Natural killer cell (primary cell): ENCODE measurements around the gene TPP1. TPM values are rescaled to one million over a fixed set of nuclear protein-coding genes. Genes with fewer than 3 reads are reported as not detected.

Experiments used
- ATAC-seq, 3 donors: fragments of 150-1000 bp in 2 of 3; fragments of 200-7000 bp in 1 of 3; cut with Tn5 transposase; 1 replicate in 1 of 3; 2 replicates in 2 of 3; pipeline ENCODE4 v1.10.0; 2021; ENCODE audit warnings: mild to moderate bottlenecking in 2 of 3, moderate library complexity in 2 of 3
- DNase-seq, 2 donors: peaks; one replicate each; pipeline versions ENCODE4 v3.0.0 to v3.0.0-alpha.2; 2013 to 2021; ENCODE audit warnings: mixed read lengths in 1 of 2
- H3K27ac ChIP-seq: one replicate; pipeline ENCODE4 v1.5.1; 2013; ENCODE audit warnings: mild to moderate bottlenecking, low read length
- H3K27me3 ChIP-seq: one replicate; pipeline ENCODE4 v1.6.1; 2013; ENCODE audit warnings: low read length; ENCODE audit not compliant: control insufficient read depth, insufficient read depth
- H3K36me3 ChIP-seq: one replicate; pipeline ENCODE4 v1.6.1; 2013; ENCODE audit warnings: low read length; ENCODE audit not compliant: control insufficient read depth, insufficient read depth
- H3K4me1 ChIP-seq: one replicate; pipeline ENCODE4 v1.6.1; 2013; ENCODE audit warnings: low read length; ENCODE audit not compliant: control insufficient read depth, insufficient read depth
- H3K4me3 ChIP-seq: one replicate; pipeline ENCODE4 v1.5.1; 2013; ENCODE audit warnings: low read length
- H3K9me3 ChIP-seq: one replicate; pipeline ENCODE4 v1.6.1; 2013; ENCODE audit warnings: low read length; ENCODE audit not compliant: control insufficient read depth, insufficient read depth
- H3K27ac Mint-ChIP-seq, 2 donors: one replicate each; pipeline ENCODE4 v1.8.0; 2022; ENCODE audit warnings: mild to moderate bottlenecking in 2 of 2, mixed read lengths in 2 of 2, moderate library complexity in 1 of 2
- H3K27me3 Mint-ChIP-seq, 2 donors: one replicate each; pipeline ENCODE4 v1.8.0; 2022; ENCODE audit warnings: low read depth in 2 of 2, mixed read lengths in 2 of 2
- H3K36me3 Mint-ChIP-seq: one replicate; pipeline ENCODE4 v1.8.0; 2022; ENCODE audit warnings: mixed read lengths
- H3K4me1 Mint-ChIP-seq, 2 donors: one replicate each; pipeline ENCODE4 v1.8.0; 2022; ENCODE audit warnings: mixed read lengths in 2 of 2
- H3K4me3 Mint-ChIP-seq: one replicate; pipeline ENCODE4 v1.8.0; 2022; ENCODE audit warnings: mild to moderate bottlenecking, moderate library complexity, mixed read lengths
- H3K9me3 Mint-ChIP-seq, 2 donors: one replicate each; pipeline ENCODE4 v1.8.0; 2022; ENCODE audit warnings: mixed read lengths in 2 of 2
- WGBS: methylation state at CpG from one replicate; pipeline ENCODE4 v1.1.7; 2013; ENCODE audit warnings: missing lambda C conversion rate; ENCODE audit not compliant: insufficient coverage; 5-methylcytosine and 5-hydroxymethylcytosine counted together
- intact Hi-C: fragments of 100-400 bp; cut with micrococcal nuclease; formaldehyde crosslinking; loops from one replicate; pipeline ENCODE4 v1.14.2; 2022
- total RNA-seq, 4 donors: library from RNA; stranded (reverse); fragments of 120-200 nt in 1 of 4; gene quantifications; one replicate each; pipeline versions ENCODE4 v1.2.3 to v1.2.4, GENCODE V29; 2013 to 2022
- TF ChIP-seq, protein P1 (sequence below): fragments of 200-600 bp; IDR thresholded peaks from one replicate; pipeline ENCODE4 v1.8.0; 2022; ENCODE audit warnings: antibody characterized with exemption

TPP1 gene
- total RNA-seq, 3 donors from 2014 or later (not counting 1 experiment from before 2014, with no cell fraction given): 123 to 135 (median 131) TPM

DNA sequence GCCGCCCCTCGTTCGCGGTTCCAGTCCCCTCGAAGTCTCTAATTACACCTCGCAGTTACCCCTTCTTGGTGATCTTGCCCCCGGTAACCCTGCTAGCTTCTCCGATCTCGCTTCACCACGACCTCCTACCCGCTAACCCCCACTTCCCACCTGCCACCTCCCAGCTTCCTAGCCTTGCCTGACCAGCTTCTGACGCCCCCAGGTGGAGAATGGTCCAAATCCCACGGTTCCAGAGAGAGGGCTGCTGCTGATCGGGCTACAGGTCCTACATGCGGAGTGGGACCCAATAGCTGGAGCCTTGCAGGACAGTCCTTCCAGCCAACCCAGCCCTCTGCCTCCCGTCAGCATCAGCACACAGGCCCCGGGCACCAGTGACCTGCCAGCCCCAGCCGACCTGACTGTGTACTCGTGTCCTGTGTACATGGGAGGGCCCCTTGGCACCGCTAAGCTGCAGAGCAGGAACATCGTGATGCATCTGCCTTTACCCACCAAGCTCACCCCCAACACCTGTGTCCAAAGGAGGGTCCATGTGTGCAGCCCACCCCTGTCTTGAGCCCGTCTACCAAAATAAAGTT lies 47.7 kb downstream of the TPP1 start:
- no peak overlapping the region for H3K27ac Mint-ChIP-seq
- ATAC-seq: no peak
- TF ChIP-seq, protein P1, sequence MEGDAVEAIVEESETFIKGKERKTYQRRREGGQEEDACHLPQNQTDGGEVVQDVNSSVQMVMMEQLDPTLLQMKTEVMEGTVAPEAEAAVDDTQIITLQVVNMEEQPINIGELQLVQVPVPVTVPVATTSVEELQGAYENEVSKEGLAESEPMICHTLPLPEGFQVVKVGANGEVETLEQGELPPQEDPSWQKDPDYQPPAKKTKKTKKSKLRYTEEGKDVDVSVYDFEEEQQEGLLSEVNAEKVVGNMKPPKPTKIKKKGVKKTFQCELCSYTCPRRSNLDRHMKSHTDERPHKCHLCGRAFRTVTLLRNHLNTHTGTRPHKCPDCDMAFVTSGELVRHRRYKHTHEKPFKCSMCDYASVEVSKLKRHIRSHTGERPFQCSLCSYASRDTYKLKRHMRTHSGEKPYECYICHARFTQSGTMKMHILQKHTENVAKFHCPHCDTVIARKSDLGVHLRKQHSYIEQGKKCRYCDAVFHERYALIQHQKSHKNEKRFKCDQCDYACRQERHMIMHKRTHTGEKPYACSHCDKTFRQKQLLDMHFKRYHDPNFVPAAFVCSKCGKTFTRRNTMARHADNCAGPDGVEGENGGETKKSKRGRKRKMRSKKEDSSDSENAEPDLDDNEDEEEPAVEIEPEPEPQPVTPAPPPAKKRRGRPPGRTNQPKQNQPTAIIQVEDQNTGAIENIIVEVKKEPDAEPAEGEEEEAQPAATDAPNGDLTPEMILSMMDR: no peak
- H3K4me1 Mint-ChIP-seq: peaks cover 0 to 7% of the 10 kb centered on the region in 2 donors
- 93% methylated on average over 22 of the region's 22 CpGs for WGBS
- H3K27me3 ChIP-seq: no peaks in the 10 kb centered on the region
- no peaks in the 10 kb centered on the region for H3K27me3 Mint-ChIP-seq
- intact Hi-C loops: no loop called here
- no peak overlapping the region for H3K4me3 ChIP-seq
- no peak overlapping the region for H3K4me3 Mint-ChIP-seq
- no peaks in the 10 kb centered on the region for H3K9me3 ChIP-seq
- H3K36me3 Mint-ChIP-seq: no peaks in the 10 kb centered on the region
- H3K4me1 ChIP-seq: no peaks in the 10 kb centered on the region
- no peak for DNase-seq
- H3K36me3 ChIP-seq: no peaks in the 10 kb centered on the region
- no peaks in the 10 kb centered on the region for H3K9me3 Mint-ChIP-seq
- H3K27ac ChIP-seq: no peak overlapping the region

DNA sequence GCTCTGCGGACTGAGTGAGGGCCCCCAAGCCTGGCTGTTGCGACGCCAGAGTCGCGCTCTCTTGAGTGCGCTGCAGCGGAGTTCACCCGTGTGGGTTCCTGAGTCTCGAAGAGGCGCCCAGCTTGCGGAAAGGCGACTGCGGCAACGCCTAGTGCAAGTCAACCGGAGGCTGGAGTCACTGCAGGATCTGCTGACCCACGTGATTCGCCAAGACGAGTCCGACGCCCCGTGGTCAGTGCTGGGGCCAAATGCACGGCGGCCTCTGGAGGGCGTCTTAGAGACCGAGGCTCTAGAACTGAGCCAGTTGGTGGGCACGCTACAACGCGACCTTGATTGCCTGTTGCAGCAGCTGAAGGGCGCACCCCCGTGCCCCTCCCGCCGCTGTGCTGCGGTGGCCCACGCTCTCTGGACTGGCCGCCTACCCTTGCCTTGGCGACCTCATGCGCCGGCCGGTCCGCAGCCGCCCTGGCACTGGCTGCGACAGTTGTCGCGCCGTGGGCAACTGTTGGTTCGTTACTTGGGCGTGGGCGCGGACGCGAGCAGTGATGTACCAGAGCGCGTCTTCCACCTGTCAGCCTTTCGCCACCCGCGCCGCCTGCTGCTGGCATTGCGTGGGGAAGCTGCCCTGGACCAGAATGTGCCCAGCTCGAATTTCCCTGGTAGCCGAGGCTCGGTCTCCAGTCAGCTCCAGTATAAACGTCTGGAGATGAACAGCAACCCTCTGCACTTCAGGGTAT lies 48.4 kb downstream of the TPP1 start:
- Mint-ChIP-seq H3K27me3 (no peaks in the 10 kb centered on the region), H3K27ac (no peak overlapping the region)

DNA sequence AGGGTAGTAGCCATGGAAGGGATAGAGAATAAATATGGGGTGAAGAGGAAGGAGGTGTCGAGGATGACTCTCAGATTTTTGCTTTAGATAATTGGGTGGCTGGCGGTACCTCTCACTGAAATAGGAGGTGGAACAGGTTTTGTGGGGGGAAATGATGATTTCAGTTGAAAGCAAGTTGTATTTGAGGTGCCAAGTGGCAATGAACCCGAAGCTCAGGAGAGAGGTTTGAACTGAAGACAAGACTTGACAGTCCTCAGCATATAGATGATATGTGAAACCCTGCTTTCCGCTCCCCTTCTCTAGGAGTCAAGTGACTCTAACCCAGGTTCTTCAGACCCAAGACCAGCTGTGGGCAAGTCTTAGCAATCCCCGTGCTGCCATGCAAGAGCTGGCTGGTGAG lies 49.5 kb downstream of the TPP1 start:
- no peak overlapping the region for H3K4me3 ChIP-seq
- H3K27me3 Mint-ChIP-seq: no peaks in the 10 kb centered on the region
- DNase-seq: no peak
- TF ChIP-seq, protein P1: no peak
- no peaks in the 10 kb centered on the region for H3K9me3 ChIP-seq
- ATAC-seq: no peak
- H3K27ac ChIP-seq: no peak overlapping the region
- H3K27ac Mint-ChIP-seq: no peak overlapping the region
- intact Hi-C loops: no loop called here
- H3K27me3 ChIP-seq: no peaks in the 10 kb centered on the region
- 93% methylated on average over 5 of the region's 5 CpGs for whole genome bisulfite sequencing
- no peaks in the 10 kb centered on the region for H3K36me3 Mint-ChIP-seq
- H3K4me1 ChIP-seq: no peaks in the 10 kb centered on the region
- H3K4me3 Mint-ChIP-seq: no peak overlapping the region
- peaks cover 0 to 7% of the 10 kb centered on the region in 2 donors for H3K4me1 Mint-ChIP-seq
- no peaks in the 10 kb centered on the region for H3K36me3 ChIP-seq
- no peaks in the 10 kb centered on the region for H3K9me3 Mint-ChIP-seq

More for the DNA sequence above, 48.4 kb downstream of the TPP1 start:
- Histone ChIP-seq H3K4me1 (no peaks in the 10 kb centered on the region), H3K9me3 (no peaks in the 10 kb centered on the region), H3K27me3 (no peaks in the 10 kb centered on the region), H3K27ac (no peak overlapping the region), H3K4me3 (no peak overlapping the region), H3K36me3 (no peaks in the 10 kb centered on the region)
- peaks cover 0 to 7% of the 10 kb centered on the region in 2 donors for H3K4me1 Mint-ChIP-seq
- no peak overlapping the region for H3K4me3 Mint-ChIP-seq
- no peaks in the 10 kb centered on the region for H3K9me3 Mint-ChIP-seq
- WGBS: 96% methylated on average over 62 of the region's 62 CpGs
- intact Hi-C loops: no loop called here
- no peak for ATAC-seq
- H3K36me3 Mint-ChIP-seq: no peaks in the 10 kb centered on the region
- TF ChIP-seq, protein P1: no peak
- no peak for DNase-seq
